22Rv1 (cell line): ENCODE results near the gene HS6ST3.

Source experiments
- CTCF ChIP-seq: fragments of 450-650 bp; IDR thresholded peaks from 2 replicates; pipeline ENCODE4 v1.5.1; 2017; ENCODE audit warnings: mild to moderate bottlenecking
- ZFX ChIP-seq: fragments of 450-650 bp; IDR thresholded peaks from 2 replicates; pipeline ENCODE4 v1.6.1; 2017; ENCODE audit warnings: antibody characterized with exemption, borderline replicate concordance

- no peak for TF ChIP-seq CTCF
- TF ChIP-seq ZFX, result no peak
These were observed 71.2 kb downstream of the HS6ST3 start for GRCh38 chr13:96161141-96161540.
